ENCODE measurements around the gene MOB3B.

DNA sequence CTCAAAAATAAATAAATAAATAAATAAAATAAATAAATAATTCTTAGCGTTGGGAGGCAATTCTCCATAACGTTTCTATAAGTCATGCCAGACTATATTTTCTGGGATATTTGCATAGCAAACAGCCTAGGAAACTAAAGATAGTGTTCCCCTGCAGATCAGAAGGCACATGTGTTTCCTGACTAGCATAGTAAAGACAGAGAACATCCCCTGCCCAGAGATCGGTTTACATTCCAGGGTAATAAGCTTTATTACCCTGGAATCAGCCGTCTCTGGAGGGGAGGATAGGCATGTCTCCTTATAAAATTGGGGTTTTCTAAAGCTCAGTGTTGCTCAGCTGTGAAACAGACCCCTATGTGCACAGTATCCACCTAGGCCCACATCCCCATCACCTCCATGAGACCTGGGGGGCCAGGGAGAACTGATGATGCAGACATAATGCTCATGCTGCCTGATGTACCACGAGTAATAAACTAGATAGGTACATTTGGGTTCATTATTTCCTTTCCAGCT is 42.4 kb downstream of the MOB3B start:
- TF ChIP-seq, protein P1, sequence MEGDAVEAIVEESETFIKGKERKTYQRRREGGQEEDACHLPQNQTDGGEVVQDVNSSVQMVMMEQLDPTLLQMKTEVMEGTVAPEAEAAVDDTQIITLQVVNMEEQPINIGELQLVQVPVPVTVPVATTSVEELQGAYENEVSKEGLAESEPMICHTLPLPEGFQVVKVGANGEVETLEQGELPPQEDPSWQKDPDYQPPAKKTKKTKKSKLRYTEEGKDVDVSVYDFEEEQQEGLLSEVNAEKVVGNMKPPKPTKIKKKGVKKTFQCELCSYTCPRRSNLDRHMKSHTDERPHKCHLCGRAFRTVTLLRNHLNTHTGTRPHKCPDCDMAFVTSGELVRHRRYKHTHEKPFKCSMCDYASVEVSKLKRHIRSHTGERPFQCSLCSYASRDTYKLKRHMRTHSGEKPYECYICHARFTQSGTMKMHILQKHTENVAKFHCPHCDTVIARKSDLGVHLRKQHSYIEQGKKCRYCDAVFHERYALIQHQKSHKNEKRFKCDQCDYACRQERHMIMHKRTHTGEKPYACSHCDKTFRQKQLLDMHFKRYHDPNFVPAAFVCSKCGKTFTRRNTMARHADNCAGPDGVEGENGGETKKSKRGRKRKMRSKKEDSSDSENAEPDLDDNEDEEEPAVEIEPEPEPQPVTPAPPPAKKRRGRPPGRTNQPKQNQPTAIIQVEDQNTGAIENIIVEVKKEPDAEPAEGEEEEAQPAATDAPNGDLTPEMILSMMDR (IDR thresholded peaks at IDR 0.05; ENCODE audit: low read length), result no peak
- no peak for TF ChIP-seq EZH2 (IDR thresholded peaks at IDR 0.05; ENCODE audit: borderline replicate concordance, low read length)
